Esophagus mucosa (tissue), 1 donor: ENCODE measurements around the gene EFCAB11. TPM values are rescaled to one million over a fixed set of nuclear protein-coding genes. Genes with fewer than 3 reads are reported as not detected.
"Not testable (repeated sequence)": the region's sequence is repeated elsewhere in the genome, so short reads cannot be mapped to it uniquely, and the experiment has no call there.

Experiments used
- ATAC-seq: fragments of 200-7000 bp; cut with Tn5 transposase; one replicate; pipeline ENCODE4 v1.9.1; 2020
- total RNA-seq: library from RNA; stranded (reverse); gene quantifications from one replicate; pipeline ENCODE4 v1.2.4, GENCODE V29; 2023
- donor health status: DM: yes; HTN: yes; CAD: no.

EFCAB11 gene
- total RNA-seq, 1 donor from 2014 or later, result 9.0 TPM

- ATAC-seq, result no peak
These were observed 43.3 kb downstream of the EFCAB11 start for GRCh38 chr14:89911010-89911919.

DNA sequence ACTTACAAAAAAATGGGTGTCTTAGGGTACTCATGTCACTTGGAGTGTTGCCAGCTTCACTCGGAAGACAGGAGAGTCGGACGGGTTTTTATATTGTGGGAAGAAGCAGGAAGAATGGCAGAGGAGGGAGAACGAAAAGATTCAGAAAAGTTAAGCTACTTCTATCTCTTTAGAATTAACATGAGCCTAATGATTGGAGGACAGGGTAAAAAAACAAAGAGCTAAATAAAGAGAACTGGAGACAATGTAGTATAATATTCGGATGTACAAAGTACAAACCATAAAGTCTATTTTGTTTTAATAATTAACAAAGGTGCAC lies 43.9 kb downstream of the EFCAB11 start:
- ATAC-seq, result no peak

DNA sequence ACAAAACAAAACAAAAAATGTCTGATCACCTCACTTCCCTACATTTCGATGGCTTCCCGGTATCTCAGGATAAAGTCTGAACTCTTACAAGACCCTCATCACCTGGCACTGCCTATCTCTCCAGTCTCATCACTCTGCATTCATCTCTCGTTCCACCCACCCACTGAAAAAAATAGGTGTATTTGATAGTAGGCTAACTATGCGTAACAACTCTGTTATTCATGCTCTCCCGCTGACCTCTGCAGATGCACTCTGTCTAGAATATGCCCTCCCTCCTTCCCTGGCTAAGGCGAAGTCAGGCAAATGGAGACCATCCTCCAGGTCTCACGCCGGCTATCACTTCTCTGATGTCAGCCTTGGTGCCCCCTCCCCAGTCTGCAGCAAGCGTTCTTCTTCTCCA lies 44.9 kb downstream of the EFCAB11 start:
- no peak for ATAC-seq

GRCh38 chr14:89908712-89909450 lies 45.6 kb downstream of the EFCAB11 start:
- no peak for ATAC-seq

GRCh38 chr14:89907655-89908054 lies 46.9 kb downstream of the EFCAB11 start:
- no peak for ATAC-seq

DNA sequence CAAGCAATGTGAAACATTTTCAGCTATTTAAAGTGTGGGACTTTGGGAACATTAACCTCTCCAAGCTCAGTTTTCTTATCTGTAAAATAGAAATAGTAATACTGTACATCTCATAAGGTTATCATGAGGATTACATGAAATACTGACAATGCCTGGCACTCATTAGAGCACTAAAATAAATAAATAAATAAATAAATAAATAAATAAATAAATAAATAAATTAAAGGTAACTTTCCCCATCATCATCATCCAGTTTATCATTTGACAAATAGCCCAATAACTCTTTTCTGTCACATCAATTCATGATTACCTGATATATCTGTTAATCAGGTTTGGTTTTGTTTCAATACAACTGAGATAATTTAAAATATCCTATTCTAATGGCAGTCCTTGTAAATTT lies 48.5 kb downstream of the EFCAB11 start:
- ATAC-seq, result no peak

DNA sequence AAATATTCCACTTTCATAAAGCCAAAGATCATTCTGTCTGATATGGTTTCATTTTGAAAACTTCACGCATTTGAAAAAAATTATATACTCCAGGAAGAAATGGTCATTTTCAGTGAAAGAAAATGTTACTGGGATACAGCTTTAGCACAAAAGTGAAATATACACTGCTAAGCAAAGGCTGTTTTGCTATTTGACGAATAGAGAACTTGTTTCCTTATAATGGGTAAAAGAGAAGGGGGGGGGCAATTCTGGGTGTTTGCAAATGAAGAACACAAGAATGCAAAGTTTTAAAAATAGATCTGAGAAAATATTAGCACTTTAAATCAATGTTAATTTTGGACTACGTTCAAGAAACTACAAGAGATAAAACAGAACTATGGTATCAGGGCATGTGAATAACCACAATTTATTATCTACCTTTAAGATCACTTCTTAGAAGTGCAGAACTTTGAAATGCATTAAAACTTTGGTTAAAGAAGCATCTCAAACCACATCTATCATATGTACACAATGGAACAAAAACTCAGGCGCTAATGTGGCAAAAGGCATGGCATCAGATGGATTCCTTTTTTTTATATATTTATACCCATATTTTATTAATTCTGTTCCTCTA lies 51.1 kb downstream of the EFCAB11 start:
- no peak for ATAC-seq

DNA sequence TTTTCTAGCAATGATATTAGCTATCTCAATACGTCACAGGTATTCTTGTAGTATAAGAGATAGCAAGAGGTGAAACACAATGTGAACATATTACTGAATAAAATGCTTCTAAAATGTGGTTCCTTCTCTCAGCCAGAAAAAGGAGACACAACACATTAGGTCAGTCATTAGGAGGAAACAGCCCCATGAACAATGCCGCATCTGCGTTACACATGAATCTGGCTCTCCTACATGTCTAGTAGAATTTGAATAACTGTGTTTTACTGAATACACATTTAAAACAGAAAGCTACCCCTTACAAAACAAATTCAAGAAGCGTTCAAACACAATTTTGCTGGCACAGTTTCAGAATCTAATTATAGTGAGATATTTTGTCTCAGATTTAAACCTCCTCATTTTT lies 51.6 kb downstream of the EFCAB11 start:
- no peak for ATAC-seq

DNA sequence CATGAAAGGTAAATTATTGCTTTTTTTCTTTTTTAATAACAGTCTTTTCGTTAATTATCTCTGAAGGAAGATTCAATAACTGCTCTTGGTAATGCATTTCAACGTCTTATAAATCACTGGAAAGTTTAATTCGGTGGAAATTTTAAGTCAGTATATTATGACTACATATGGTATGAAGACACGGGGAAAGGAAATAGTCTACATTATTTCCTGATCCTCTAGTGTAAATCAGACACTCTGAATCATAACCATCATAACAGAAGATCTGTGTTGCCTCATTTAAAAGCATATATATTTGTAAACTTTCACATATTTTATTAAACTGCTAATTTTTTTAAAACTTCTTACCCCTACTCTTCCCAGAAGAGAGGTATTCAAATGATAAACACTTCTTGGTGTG lies 53.7 kb downstream of the EFCAB11 start:
- no peak for ATAC-seq

DNA sequence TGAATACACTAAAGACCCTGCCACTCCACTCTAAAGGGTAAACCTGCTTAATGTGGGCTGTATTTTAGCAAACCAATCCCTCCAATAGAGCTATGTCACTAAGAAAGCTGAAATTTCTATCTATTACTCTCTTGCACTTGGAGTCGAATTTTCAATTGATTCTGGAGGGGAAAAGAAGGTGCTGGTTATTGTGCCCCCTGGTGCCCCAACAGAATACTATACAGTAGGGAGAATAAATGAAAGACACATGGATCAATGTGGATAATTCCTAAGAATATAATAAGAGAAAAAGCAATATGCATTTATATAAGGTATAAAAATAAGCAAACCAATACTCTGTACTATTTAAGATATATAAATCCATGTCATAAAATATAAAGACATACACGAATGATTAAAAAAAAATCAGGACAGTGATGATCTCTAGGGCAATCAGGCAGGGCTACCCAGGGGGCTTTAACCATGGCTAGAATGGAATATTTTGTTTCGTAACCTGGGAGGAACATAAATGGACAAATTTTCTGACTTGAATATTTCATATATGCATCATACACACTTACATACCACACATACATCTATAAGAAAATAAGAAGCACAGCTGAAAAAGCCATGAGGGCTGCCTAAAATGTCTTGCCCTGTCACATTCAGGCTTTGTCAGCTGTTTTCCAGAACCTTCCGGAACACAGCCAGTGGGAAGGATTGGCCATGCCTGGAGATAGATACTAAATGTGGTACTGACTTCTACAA lies 54.4 kb downstream of the EFCAB11 start:
- no peak for ATAC-seq

- ATAC-seq, result no peak
These were observed 55.2 kb downstream of the EFCAB11 start for GRCh38 chr14:89899291-89899690.

GRCh38 chr14:89893388-89893787 lies 61.1 kb downstream of the EFCAB11 start:
- not testable (repeated sequence) for ATAC-seq

GRCh38 chr14:89892953-89893352 lies 61.6 kb downstream of the EFCAB11 start:
- no peak for ATAC-seq

GRCh38 chr14:89891721-89892120 lies 62.8 kb downstream of the EFCAB11 start:
- ATAC-seq, result not testable (repeated sequence)

GRCh38 chr14:89891055-89891454 lies 63.5 kb downstream of the EFCAB11 start:
- ATAC-seq, result no peak

DNA sequence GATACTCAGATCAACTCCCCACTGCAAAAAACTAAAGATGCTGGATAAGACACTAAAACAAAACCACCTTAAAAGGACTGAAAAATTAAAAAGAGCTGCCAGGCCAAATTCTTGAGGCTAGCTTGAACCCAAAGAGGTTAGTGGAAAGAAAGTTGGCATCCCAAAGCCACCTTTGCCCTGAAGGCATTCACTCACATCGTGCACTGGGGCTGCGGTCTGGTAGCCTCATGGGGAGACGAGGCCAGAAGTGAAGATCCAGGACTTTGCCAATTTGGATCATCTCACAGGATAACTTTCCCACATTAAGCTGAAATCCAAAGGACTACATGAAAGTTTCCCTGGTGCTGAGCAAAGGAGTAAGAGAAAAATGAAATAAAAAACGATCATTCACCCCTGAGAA lies 63.9 kb downstream of the EFCAB11 start:
- no peak for ATAC-seq

DNA sequence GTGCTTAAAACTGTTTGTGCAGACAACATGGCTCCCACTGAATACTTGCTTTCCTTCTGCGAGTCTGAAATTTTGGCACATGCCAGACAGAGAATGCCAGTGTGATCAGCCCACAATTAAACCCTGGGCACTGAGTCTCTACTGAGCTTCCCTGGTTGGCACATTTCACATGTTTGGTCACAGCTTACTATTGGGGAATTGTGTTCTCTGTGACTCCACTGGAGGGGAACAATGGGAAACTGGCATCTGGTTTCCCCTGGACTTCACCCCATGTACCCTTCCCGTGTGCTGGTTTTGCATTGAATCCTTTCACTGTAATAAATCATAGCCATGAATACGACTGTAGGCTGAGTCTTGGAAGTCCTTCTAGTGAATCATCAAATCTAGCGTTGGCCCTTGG lies 64.9 kb downstream of the EFCAB11 start:
- ATAC-seq, result no peak

DNA sequence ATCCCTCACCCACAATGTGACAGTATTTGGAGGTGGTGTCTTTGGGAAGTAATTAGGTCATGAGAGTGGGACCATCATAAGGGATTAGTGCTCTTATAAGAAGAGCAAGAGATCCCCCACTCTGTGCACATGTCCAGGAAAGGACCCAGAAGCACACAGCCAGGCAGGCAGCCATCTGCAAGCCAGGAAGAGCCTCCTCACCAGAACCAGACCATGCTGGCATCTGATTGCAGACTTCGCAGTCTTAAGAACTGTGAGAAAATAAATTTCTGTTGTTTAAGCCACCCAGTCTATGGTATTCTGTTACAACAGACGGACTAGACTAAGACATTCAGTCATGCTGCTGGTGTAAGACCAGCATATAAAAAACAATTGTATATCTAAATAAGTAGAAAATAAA lies 69.8 kb downstream of the EFCAB11 start:
- ATAC-seq, result no peak

DNA sequence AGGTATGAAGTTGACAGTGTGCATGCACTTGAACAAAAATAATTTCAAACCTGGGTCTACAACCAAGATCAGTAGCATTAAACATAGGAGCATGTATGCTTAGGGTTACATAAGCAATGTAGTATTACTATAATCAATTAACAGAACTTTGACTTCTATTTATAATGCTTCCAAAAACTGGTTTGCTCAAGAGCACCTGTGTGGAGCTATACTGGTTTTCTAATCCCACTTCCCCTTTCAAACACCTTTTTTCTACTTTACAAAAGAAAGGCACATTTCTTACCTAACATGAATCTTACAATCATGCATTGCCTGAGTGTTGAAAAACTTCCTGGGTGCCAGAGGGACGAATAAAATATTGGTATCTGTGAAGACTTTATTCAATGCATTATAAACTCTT lies 72.7 kb downstream of the EFCAB11 start:
- ATAC-seq, result no peak

DNA sequence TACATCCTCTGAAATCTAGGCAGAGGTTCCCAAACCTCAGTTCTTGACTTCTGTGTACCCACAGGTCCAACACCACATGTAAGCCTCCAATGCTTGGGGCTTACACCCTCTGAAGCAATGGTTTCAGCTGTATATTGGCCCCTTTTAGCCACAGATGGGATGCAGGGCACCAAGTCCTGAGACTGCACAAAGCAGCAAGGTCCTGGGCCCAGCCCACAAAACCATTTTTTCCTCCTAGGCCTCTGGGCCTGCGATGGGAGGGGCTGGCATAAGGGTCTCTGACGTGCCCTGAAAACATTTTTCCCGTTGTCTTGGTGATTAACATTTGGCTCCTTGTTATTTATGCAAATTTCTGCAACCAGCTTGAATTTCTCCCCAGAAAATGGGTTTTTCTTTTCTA lies 80.4 kb downstream of the EFCAB11 start:
- not testable (repeated sequence) for ATAC-seq

DNA sequence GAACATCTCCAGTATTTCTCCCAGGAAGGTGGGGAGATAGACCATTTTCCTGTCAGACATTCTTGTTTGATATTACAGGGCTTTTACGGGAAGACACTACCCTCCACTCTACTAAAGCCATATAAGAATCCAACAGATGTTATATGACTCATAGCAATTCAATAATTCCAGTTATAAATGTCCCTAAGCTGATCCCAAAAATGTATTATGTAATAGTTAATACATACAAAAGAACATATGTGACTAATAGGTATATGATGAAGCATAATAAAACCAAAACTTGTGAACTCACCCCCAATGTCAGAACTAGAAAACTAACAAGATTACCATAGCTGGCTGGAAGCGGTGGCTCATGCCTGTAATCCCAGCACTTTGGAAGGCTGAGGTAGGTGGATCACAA lies 84.2 kb downstream of the EFCAB11 start:
- ATAC-seq, result peak; percentile 79

DNA sequence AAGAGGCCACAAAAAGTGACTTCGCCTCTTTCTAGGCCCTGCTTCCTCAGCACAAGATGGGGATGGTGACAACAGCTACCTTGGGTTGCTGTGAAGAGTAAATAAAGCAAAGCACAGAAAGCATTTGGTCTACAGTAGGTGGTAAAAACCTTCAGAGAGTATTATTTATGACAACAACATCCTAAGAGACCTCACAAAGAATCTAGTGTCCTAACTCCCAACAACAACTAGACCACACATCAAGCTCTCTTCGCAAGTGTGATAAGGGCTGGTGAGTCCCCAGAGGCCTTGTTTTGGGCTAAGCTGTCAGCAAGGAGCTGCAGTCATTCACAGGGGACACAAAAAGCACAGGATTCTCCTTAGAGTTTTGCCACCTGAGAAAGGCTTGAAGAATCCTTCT lies 84.9 kb downstream of the EFCAB11 start:
- ATAC-seq, result no peak

GRCh38 chr14:89866458-89866857 lies 88.1 kb downstream of the EFCAB11 start:
- peak; percentile 95 for ATAC-seq
